HG03442 (cell line): ENCODE results near the gene CADM4.
"Not testable (repeated sequence)": the region's sequence is repeated elsewhere in the genome, so short reads cannot be mapped to it uniquely, and the experiment has no call there.

Experiments used
- ATAC-seq: cut with Tn5 transposase; IDR thresholded peaks from one replicate; pipeline ENCODE4 v1.9.1; 2021; ENCODE audit warnings: mild to moderate bottlenecking, moderate library complexity; ENCODE audit not compliant: unreplicated experiment

The CADM4 gene

GRCh38 chr19:43664018-43664417 lies 24.4 kb upstream of the CADM4 start:
- no peak for ATAC-seq

GRCh38 chr19:43662487-43662886 lies 22.8 kb upstream of the CADM4 start:
- ATAC-seq: no peak

GRCh38 chr19:43660971-43661360 lies 21.3 kb upstream of the CADM4 start:
- no peak for ATAC-seq

DNA sequence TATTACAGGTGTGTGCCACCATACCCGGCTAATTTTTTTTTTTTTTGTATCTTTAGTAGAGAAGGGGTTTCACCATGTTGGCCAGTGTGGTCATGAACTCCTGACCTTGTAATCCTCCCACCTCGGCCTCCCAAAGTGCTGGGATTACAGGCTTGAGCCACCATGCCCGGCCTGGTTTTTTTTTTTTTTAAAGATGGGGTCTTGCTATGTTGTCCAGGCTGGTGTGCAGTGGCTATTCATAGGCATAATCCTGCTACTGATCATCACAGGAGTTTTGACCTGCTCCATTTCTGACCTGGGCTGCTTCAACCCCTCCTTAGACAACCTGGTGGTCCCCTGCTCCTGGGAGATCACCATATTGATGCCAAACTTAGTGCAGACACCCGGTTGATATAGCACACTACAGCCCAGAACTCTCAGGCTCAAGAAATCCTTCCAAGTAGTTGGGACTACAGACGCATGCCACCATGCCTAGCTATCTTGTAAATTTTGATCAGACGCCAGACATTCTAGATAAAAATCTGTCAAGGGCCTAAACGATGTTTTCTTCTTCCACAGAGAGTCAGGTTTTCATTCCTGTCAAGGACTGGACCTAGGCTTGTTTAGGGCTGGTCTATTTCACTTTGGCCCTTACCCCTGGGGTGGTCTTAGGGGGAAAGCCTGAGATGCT lies 20.8 kb upstream of the CADM4 start:
- ATAC-seq: no peak

DNA sequence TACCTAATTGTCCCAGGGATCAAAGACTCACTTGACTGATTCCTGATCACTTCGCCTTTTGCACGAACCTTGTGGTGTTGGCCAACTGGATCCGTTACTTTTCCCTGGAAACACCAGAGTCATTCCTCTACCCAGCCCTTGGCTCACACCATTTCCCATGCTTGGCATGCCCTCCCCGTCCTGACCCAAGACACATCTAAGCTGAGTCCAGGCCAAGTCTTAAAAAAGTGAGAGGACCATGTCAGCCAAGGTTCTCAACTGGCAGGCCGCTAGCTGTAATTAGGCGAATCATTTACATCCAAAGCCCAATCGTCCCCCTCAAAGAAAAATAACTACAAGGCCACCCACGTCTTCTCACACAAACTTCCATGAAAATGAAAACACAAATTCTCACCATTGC lies 18.8 kb upstream of the CADM4 start:
- no peak for ATAC-seq

- no peak for ATAC-seq
These were observed 18.4 kb upstream of the CADM4 start for GRCh38 chr19:43658001-43658400.

- ATAC-seq: no peak
These were observed 16.8 kb upstream of the CADM4 start for GRCh38 chr19:43656436-43656835.

DNA sequence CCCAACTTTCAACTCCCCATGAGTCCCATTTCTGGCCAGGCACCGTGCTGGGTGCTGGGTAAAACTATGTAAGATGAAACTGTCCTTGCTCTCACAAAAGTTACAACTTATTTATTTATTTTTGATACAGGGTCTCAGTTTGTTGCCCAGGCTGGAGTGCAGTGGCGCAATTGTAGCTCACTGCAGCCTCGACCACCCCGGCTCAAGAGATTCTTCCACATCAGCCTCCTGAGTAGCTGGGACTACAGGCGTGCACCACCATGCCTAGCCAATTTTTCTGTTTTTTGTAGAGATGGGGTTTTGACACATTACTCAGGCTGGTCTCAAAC lies 12.9 kb upstream of the CADM4 start:
- ATAC-seq: no peak

- no peak for ATAC-seq
These were observed 12.3 kb upstream of the CADM4 start for GRCh38 chr19:43651758-43652545.

DNA sequence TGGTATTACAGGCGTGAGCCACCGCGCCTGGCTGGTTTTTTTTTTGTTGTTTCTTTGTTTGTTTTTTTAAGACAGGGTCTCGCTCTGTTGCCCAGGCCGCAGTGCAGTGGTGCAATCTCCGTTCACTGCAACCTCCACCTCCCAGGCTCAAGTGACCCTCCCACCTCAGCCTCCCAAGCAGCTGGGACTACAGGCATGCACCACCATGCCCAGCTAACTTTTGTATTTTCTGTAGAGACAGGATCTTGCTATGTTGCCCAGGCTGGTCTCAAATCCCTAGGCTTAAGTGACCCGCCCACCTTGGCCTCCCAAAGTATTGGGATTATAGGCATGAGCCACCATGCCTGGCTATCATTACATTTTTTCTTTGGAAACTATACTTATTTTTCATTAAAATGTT lies 10.6 kb upstream of the CADM4 start:
- ATAC-seq: not testable (repeated sequence)

- ATAC-seq: no peak
These were observed 9.9 kb upstream of the CADM4 start for GRCh38 chr19:43649514-43649913.

GRCh38 chr19:43648633-43649032 lies 9.0 kb upstream of the CADM4 start:
- ATAC-seq: no peak

DNA sequence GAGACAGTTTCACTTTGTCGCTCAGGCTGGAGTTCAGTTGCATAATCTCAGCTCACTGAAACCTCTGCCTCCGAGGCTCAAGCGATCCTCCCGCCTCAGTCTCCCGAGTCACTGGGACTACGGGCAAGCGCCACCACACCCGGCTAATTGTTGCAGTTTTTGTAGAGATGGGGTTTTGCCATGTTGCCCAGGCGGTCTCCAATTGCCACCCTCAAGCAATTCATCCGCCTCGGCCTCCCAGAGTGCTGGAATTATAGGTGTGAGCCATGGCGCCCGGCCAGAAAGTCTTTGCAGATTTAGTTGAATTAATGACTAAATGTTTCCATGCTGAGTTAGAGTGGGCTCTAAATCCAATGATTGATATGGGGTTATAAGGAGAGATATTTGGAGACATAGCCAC lies 4.5 kb upstream of the CADM4 start:
- no peak for ATAC-seq

DNA sequence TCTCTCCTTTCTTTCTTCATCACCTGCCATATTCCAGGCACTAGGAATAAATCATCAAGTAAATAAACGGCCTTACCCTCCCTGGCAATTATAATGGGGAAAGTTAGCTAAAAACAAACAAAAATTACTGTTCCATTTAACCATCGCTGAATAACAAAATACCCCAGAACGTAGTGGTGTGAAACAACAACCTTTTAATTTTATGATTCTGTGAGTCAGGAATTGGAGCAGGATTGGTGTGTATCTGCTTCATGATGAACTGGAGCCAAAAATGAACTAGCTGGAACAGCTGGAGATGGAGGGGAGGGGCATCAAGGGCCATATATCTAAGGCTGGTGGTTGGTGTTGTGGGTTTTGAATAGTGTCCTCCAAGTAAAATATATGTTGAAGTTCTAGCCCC lies 3.7 kb upstream of the CADM4 start:
- no peak for ATAC-seq

DNA sequence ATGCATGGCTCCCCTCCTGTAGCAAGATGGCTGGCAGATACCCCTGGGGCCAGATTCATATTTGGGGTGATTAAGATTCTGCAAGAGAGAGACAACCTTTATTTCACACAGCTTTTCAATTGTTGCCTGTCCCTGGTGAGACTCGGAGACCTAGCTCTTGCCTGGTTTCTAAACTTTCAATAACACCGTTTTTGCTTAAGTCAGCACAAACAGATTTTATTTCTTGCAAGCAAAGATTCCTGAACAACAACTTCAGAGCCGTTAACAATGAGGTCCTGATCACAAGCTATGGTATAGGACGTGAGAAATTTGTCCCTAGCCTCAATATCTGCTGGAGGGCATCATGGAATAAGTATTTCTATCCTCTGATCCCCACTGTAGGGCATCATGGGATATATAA lies 2.9 kb upstream of the CADM4 start:
- ATAC-seq: no peak

DNA sequence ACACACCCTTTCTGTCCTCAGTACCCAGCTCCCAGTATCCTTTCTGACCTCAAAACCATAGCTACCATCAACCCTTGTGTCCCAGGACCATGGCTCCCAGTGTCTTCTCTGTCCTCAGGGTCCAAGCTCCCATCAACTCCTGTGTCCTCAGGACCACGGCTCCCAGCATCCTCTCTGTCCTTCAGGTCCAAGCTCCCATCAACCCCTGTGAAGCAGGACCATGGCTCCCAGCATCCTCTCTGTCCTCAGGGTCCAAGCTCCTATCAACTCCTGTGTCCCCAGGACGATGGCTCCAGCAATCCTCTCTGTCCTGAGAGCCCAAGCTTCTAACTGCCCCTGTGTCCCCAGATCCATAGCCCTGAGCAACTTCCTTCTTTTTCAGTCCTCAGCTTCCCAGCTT lies 1.7 kb upstream of the CADM4 start:
- ATAC-seq: no peak

DNA sequence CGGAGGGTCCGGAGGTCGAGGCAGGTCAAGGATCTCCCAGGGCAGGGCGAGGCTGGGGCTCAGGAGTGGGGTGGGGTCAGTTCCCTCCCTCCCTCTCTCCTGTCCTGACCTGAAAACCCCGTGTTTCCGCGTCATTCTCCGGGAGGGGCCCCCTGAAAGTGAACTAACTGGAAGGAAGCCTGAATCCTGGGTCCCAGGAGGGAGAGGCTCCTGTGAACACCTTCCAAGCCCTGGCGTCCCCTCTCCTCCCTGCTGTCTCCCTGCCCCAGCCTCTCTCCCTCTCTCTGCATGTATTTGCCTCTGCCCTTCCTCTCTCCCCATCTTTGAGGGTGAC lies 741 bp upstream of the CADM4 start:
- ATAC-seq: no peak

- ATAC-seq: no peak
These were observed 593 bp downstream of the CADM4 start for GRCh38 chr19:43638995-43639518.

DNA sequence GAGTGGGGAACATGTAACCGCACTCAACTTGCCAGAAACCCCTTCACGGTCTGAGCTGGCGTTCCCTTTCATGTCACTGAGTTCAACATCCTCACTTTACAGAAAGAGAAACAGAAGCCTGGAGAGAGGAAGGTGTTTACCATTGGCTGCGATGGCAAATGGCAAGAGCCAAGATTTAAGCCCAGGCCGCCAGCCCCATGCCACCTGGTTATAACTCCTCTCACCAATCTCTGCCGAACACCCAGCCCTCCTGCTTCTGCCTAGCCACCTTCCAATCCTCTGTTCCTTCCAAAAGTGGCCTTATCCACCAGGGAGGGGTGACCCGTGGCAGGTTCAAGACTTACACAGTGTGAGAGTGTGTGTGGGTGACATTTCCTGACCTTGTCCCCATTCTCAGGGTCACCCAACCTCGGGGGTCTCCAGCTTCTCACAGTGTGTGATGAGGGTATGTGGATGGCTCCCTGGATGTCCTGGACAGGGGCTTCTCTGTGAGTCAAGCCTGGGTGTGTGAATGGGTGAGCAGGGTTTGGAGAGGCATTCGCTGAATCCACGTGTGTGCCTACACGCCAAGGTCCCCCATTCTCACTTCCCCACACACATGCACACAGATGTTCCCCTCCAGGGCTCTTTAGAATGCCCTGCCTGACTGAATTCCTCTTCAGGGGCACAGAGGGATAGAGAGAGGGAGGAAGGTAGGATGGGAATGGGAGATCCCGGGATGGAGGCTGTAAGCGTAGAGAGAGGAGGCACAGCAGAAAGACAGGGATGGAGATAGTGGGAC lies 1.2 kb downstream of the CADM4 start:
- no peak for ATAC-seq

DNA sequence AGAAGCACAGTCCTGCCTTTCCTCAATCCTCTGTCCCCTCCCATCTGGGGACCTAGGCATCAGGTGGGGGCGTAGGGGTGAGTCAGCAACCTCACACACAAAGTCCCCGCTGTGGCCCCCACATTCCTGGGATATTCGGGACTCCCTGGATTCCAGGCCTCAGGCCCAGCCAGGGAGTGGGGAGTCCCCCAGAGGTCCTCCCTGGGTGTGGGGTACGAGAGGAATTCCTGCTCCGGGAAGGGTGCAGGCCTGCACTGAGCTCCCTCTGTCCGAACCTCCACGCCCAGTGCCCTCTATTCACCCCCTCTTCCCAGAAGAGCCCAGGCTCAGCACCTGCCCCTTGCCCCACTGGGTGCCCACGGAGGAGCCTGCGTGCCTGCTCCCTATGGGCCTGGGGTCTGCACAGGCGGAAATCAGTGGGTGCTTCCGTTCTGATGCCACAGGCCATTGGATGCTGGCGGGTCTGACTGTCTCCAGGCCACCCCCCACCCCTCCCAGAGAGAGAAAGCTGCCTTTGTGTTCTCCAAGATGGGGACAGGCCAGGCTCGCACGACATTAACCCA lies 3.4 kb downstream of the CADM4 start:
- ATAC-seq: no peak

- not testable (repeated sequence) for ATAC-seq
These were observed 4.1 kb downstream of the CADM4 start for GRCh38 chr19:43635561-43635940.
